ENCODE measurements around the gene ATP8A1.

Gene ATP8A1

DNA sequence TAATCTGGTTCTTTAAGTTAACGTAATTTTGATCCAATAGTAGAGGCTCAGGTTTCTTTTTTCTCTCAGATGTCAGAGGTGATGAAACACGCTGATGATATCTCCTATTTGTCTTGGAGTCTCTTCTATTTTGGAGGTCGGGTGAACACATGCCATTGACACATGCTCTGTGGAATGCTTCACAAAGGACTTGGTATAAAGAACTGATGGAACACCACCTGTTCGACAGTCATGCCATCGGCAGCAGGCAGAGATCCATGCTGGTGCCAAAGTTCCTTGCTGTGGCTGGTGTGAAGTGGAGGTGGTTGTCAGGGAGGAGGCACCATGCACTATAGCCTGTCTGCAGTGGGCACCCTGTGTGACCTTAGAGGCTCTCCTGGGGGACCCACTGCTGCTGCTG, 94.9 kb downstream of the ATP8A1 start:
- DNase-seq, result no peak

DNA sequence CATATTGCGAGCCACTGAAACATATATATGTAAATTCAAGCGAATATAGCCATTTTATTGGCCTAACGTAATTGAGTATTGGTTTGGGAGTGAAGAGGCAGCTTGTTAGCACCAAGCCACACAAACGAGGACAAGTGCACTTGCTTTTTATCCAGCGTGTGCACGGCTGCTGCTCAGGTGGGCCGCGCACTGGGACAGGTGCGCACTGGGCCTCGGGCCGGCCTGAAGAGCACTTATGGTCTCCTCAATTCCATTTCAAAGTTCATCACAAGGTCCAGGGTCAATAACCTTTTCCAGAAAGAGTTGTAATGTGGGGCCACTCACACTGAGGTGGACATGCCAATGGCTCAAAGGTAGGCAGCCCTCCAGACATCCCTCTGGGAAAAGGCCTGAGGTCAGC, 95.9 kb downstream of the ATP8A1 start:
- no peak for DNase-seq

GRCh38 chr4:42560467-42560861, 96.4 kb downstream of the ATP8A1 start:
- DNase-seq, result no peak

GRCh38 chr4:42558156-42558555, 98.7 kb downstream of the ATP8A1 start:
- DNase-seq, result no peak

- no peak for DNase-seq
Observed at GRCh38 chr4:42555828-42556227, 101.1 kb downstream of the ATP8A1 start.

DNA sequence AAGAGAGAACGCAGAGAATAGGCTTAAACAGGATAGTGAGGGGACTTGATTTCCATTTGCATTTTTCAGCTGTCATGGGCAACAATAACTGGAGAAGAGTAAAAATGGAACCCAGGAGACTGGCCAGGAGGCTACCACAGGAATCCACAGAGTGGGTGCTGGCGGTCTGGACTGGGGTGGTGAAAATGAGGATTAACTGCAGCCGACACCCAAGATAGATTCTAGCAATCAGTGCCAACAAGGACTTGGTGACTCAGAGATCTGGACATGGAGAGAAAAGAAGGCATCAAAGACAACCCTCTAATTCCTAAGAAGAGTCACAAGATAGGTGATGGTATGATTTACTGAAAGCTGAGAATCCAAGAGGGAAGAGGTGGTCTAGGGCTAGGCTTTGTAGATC, 102.8 kb downstream of the ATP8A1 start:
- DNase-seq, result no peak

- no peak for DNase-seq
Observed at GRCh38 chr4:42549896-42550295, 107.0 kb downstream of the ATP8A1 start.

DNA sequence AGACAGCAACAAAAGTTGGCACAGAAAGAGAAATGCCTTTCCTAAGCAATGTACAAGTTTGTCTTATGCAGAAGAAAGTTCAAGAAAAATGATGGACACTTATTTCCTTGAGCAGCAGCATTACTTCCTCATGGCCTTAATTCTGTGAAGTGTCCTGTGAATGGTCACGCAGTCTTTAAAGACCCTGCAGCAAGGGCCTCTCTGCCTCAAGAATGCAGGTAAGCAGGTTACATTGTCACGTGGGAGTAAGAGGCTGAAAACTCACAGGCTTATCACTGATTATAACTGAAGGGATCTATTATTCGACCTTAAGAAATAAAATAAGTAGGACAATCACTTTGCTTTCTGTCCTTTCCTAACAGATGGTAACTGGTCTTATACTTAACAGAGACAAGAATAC, 109.1 kb downstream of the ATP8A1 start:
- DNase-seq, result no peak

GRCh38 chr4:42543762-42544161, 113.1 kb downstream of the ATP8A1 start:
- DNase-seq, result no peak

GRCh38 chr4:42543126-42543525, 113.8 kb downstream of the ATP8A1 start:
- DNase-seq, result no peak

- no peak for DNase-seq
Observed at GRCh38 chr4:42541647-42542046, 115.3 kb downstream of the ATP8A1 start.

- DNase-seq, result no peak
Observed at GRCh38 chr4:42533042-42533441, 123.9 kb downstream of the ATP8A1 start.

GRCh38 chr4:42531341-42532030, 125.4 kb downstream of the ATP8A1 start:
- DNase-seq, result no peak

DNA sequence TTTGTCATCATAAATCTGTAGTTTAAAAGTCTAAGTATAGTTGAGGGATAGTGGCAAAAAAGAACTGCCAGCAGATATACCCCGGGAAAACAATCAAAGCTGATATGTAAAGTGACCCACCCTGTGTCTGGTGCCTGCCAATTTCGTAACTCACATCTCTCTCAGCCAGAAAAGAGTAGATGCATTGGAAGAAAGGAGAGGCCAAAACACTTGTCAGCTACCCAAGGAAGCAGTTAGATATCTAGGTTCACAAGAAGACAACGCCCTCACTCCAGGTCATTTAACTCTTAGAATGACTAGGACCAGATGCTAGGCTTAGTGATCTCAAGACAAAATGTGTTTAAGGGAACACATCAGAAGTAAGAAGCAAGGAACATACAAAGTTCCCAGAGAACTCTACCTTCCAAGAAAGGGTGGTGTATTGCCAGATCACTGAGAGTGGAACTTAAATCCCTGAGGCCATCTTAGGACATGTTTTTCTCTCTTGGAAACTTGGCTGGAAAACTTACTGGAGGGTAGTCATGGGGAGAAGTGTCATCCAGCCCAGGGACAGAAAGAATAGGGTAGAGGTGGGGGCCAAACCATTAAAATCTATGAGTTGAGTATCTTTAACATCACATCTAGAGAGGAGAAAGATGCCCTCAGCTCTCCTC, 133.7 kb downstream of the ATP8A1 start:
- no peak for DNase-seq

- no peak for DNase-seq
Observed at GRCh38 chr4:42519803-42520417, 137.0 kb downstream of the ATP8A1 start.

GRCh38 chr4:42515156-42515884, 141.6 kb downstream of the ATP8A1 start:
- DNase-seq, result no peak

DNA sequence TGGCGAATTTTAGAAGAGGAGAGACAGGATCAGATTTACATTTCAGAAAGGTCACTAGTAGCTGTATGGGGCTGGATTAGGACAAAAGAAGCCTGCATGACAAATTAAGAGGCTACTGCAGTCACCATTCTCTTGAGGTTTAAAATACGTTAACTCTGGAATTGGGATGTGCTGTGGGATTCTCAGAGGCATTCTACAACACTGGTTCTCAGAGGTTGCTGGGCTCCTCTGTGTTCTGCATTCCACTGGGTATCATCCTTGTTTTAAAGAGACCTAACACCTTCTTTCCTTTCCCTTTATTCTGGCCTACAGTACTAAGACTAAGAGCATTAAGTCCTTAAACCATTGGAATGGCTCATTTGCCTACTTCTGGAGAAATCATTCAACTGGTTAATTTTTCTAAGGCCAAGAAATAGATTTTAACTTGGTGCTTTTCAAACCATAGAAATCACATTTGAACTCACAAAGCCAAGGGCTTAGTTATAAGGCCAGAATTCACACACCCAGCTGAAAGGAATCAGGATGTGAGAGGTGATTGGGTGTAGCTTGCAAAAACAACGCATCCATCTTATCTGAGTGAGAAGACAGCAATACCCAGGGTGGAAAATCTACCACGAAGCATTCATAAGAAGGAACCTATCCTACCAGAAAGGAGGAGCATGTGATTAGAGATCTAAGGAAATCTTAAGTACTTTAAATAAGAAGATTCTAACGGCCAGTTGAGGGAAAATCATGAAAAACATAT, 143.0 kb downstream of the ATP8A1 start:
- DNase-seq, result no peak

DNA sequence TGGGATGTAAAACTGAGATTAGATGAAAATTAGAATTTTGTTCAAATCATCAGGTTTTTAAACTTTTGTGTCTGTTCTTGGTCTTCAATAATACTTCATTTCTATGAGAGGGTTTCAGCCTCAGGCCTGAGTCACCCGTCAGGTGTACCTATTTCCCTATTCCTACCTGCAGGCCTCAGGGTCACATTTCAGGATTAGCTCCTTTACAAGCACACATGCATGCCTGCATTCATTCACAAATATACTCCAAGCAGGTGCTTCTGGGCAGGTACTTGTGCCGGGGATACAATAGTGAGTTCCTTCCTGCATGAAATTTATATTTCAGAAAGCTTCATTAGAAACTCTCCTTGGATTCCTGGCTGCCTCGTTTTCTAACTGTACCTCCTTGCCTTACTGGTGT, 144.7 kb downstream of the ATP8A1 start:
- DNase-seq, result no peak

GRCh38 chr4:42510225-42510624, 146.7 kb downstream of the ATP8A1 start:
- no peak for DNase-seq

- no peak for DNase-seq
Observed at GRCh38 chr4:42501624-42502401, 155.1 kb downstream of the ATP8A1 start.

GRCh38 chr4:42498040-42498439, 158.9 kb downstream of the ATP8A1 start:
- DNase-seq, result no peak
